Uterus (tissue), 2 donors: ENCODE data around the gene PDK1.

Source experiments
- CTCF ChIP-seq, 4 experiments: fragments of 200-600 bp in 2 of 4; fragments of 450-650 bp in 2 of 4; sonication (generic) in 2 of 4; IDR thresholded peaks; one replicate each; pipeline ENCODE4 v1.5.1; 2016 to 2019; ENCODE audit warnings: antibody characterized with exemption in 4 of 4, mild to moderate bottlenecking in 2 of 4, moderate library complexity in 1 of 4
- POLR2A ChIP-seq, 2 donors: fragments of 450-650 bp; IDR thresholded peaks; one replicate each; pipeline ENCODE4 v1.6.1; 2016; ENCODE audit warnings: antibody characterized with exemption in 2 of 2, mild to moderate bottlenecking in 1 of 2, moderate library complexity in 1 of 2

- TF ChIP-seq CTCF (IDR thresholded peaks at IDR 0.05): no peak
- no peak for TF ChIP-seq POLR2A (IDR thresholded peaks at IDR 0.05)
These were observed 30.3 kb upstream of the PDK1 start for GRCh38 chr2:172525601-172526000.
